GM18873 (cell line): ENCODE results near the gene SPDEF.

Source experiments
- ATAC-seq: cut with Tn5 transposase; IDR thresholded peaks from one replicate; pipeline ENCODE4 v1.9.1; 2021; ENCODE audit warnings: mild to moderate bottlenecking, moderate library complexity, moderate number of reproducible peaks; ENCODE audit not compliant: unreplicated experiment, low FRiP score

SPDEF gene

DNA sequence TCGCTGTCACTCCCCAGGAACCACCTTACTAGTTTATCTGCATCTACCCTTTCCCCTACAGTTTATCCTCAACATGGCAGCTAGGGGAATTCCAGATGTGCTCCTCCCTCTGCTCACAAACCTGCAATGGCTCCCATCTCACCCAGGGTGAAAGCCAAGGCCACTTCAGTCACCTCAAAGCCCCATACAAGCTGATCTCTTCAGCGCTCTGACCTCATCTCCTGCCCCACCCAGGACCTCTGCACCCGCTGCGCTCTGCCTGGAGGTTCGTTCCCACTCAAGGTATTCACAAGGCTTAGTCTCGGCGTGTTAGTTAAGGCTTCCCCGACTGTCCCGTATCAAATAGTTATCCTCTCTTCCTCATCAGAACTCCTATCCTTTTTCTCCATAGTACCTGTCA is 28.6 kb upstream of the SPDEF start:
- ATAC-seq: no peak

DNA sequence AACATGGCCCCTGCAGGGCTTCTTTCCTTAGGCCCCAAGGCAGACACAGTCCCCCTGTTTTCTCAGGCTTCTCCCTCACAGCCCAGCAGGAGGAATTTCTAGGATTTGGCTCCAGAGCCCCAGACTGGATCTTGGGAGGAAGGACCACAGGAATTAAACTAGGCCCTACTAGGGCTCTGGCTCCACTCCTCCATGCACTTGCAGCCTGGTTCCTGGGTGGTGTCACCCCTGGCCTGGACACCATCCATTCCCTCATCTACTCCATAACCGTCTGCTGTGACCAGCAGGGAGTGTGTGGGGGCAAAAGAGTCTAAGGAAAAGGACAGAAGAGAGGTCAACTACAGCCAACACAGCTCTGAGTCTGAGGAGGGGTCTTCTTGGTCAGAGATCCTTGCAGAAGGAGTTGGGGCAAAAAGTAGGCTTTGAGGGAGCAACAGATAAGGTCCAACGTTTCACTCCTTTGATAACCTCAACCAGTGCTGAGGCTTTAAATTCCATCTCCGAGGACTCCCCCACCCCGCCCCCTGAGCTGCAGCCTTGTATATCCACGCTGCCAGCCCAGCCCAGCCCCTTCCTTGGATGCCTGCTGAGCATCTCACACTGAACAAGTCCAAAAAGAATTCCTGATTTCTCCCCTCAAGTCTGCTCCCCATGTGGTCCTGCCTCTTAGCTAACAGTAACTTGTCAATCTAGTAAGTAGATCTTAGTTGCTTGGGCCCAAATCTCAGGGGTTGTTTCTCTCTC is 27.9 kb upstream of the SPDEF start:
- no peak for ATAC-seq

DNA sequence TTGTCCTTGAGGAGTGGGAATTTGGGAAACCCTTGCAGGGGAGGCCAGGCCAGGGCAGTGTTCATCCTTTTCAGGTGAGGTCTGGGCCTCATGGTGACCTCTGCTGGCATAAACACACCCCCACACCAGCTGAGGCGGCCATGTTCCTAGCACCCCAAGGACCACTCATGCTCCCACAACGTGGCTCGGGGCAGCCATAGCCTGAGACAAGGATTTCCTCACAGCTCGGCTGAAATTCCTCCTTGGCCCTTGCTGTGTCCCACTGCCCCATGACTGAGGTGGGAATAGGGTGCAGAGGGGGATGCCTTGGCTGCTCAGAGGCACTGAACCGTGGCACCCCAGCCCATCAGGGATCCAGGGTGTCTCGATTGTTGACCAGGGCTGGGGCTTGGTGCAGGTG is 27.3 kb upstream of the SPDEF start:
- ATAC-seq: no peak

DNA sequence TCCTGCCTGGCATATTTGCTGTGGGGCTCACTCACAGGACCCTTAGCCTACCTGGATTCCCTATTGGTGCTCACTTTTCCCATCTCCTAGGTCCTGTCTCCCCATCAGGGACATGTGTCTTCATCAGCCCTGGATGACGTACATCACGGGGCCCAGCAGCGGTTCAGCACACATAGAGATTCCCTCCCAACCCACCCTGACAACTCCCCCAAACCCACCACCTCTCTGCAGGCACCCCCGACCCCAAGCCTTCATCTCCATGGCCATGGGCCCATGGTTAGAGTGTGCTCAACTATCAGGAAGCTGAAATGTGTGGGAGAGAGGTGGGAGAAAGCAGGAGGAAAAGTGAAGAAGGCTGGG is 25.4 kb upstream of the SPDEF start:
- no peak for ATAC-seq

DNA sequence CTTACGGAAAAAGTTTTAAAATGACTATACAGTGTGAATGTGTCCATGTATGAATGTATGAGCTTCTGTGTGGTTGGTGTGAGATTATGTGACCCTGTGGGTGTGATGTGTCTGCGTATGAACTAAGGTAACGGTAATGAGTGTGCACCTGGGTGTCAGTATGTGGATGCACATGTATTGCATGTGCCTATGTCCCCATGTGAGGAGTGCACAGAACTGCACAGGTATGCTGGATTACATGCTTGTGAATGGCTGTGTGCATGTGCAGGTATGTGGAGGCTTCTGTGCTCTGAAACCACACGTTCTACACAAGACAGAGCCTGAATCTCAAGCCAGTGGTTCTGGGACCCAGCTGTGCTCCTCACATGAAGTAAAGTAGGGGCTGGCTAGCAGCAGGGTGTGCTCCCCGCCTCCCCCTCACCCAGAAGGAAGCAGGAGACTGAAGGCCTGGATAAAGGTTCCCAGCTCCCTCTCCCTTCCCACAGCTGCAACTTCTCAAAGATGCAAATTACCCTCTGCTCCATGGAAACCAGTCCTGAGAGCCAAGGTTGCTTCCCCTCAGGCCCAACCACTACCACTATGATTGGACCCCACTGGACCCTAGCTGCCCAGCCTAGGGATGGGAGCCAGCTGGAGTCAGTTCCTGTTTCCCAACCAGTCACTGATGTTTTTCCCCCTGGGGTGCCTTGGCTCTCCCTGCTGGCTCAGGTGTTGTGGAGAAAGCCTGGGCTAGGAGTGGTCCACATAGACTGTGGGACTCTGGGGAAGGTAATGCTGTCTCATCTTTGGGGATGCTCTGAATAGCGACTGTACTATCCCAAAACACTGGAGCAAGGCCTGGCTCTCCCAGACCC is 24.8 kb upstream of the SPDEF start:
- no peak for ATAC-seq

DNA sequence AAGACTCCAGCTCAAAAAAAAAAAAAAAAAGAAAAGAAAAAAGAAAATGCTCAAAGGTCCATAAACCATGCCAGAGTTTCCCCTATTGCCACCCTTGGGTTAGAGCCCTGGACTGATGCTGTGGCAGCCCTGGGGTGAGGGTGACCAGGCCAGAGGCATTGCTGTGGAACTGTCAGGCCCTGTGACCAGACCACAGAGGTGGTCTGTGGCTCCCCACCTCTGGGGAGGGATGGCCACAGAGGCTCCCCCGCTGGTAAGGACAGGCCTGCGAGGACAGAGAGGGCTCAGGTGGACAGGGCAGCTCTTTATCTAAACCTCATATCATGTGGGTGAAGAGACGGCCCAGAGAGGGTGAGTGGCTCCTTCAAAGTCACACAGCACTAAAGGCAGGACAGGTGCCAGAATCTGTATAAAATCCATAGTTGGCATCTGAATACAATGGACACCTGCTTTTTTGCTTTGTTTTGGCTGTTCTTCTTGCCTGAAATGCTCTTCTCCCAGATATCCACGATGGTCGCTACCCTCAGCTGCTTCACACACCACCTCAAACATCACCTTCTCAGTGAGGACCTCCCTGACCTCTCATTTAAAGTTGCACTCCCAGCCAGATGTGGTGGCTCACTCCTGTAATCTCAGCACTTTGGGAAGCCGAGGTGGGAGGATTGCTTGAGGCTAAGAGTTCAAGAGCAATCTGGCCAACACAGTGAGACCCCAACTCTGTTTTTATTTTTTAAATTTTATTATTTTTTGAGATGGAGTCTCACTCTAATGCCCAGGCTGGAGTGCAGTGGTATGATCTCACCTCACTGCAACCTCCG is 22.5 kb upstream of the SPDEF start:
- no peak for ATAC-seq

DNA sequence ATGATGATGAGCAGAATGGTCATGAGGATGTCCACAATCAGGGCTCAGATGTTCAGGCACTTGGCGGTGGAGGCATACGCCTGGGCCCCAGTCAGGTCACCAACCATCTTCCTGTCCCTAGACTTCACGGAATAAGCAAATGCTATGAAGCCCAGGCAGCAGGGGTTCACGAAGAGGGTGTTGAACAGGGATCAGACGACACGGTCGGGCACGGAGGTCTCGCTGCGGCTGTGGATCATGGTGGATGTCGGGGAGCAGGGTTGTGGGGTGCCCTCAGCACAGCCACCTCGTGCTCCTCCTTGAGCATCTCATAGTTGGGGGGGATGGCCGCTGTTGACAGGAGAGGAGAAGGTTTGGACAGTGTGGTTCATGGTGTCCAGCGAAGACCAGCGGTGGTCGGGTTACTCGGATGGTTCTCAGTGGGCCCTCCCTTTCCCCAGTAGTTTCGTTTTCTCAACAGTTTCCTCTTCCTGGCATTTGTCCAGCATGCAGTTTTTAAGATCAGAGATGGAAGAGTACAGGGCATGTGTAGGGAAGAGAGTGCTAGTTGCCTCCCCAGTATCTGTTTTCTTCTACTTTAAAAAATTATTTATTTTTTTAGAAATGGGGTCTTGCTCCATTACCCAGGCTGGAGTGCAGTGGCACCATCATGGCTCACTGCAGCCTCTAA is 20.3 kb upstream of the SPDEF start:
- ATAC-seq: no peak

DNA sequence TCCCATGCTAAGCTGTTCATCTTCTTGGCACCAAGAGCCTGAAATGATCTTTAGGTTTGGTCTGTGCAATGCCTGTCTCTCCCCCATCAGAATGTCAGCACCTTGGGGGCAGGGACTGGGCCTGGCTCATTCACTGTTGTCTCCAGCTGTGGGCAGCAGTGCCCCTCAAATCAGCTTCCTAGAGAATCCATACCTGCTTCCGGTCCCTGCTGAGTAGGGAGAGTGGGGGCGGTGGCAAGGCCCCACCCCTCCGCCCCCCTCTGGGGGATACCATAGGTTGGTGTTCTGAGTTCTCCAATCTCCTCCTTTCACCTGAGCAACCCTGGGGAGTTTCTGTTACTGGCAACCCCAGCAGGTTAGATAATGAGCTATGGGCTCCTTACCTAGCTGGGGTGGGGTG is 19.2 kb upstream of the SPDEF start:
- ATAC-seq: no peak

DNA sequence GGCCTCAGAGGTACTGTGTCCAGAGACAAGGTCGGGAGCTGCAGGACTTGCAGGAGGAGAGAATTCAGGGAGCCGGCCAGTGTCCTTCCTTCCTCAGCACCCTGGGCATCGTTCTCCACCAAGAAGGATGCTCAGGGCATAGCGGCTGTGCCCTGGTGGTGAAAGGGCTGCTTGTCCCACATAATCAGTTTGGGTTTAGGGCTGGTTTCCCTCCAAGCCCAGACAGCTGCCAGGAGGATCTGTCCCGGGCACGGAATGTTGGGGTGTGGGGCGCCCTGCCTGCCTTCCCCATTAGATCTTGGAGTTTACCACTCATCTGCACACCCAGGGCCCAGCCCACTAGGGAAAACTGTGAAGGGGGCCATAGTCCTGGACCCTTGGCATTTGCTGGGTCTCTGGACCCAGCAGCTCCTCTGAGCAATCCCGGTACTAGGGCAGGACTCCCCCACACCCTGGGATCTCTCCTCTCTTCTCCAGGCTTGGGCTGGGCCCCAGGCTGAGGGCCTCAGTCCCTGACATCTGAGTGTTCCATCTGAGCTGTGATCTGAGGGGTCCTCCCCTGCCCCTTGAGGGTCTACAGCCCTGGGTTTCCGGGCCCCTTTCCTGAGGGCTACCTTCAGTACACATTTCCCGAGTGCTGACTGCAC is 18.6 kb upstream of the SPDEF start:
- no peak for ATAC-seq

DNA sequence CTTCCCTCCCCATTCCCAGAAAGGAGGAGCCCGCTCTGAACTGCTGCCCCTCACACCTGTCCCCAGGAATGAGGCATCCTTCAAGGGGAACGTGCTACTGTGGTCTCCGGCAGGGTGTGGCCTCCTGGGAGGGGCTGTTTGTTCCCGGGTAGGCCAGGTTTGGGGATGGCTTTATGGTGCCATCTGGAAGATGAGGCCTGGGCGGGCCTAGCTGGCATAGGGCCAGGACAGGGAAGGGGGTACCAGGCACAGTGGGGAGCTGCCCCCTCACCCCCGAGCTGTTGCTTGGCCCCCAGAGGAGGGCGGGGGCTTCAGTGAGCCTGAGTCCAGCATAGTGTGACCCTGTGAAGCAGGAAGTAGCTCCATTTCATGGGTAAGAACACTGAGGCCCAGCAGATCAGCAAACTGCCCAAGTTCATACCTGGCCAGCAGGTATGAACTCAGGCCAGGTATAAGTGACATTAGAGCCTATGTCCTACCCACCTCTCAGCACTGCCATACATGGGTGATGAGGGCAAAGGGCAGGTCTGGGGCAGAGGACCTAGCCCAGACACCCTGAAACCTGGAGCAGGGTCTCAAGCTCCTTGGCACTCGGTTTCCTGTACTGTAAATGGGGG is 17.5 kb upstream of the SPDEF start:
- ATAC-seq: no peak

DNA sequence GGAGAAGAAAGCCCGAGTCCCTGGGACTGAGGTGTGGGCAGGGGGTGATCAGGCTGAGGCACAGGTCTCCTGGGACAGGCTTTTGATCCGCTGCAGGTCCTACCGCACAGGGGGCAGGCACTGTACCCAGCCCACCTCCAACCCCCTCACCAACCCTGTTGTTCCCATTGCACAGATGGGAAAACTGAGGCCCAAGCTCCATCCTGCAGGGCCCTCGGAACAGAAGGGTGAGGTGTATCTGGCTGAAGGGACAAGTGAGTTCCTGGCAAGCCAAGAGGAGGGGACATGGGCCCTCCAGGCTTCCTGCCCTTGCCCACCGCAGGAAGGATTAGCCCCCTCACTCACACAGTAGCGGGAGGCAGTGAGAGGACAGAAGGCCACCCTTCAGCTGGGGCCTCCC is 16.5 kb upstream of the SPDEF start:
- no peak for ATAC-seq

DNA sequence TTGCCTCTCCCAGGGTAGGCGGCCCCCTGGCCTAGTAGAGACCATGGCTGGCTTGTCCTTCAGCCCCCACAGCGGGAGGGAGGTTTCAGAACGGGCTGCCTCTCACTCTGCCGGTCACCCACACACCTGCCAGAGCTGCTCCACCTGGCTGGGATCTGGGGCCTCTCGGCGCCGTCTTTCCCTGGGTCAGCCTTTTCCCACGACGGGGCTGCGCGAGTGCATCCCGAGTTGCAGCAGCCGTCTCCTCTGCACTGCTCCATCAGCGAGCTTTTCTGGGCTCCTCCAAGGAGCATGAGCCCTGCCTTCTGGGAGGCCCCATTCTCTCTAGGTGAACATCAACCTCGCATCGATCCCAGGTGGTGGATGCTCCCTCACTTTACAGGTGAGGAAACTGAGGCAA is 15.9 kb upstream of the SPDEF start:
- ATAC-seq: no peak

DNA sequence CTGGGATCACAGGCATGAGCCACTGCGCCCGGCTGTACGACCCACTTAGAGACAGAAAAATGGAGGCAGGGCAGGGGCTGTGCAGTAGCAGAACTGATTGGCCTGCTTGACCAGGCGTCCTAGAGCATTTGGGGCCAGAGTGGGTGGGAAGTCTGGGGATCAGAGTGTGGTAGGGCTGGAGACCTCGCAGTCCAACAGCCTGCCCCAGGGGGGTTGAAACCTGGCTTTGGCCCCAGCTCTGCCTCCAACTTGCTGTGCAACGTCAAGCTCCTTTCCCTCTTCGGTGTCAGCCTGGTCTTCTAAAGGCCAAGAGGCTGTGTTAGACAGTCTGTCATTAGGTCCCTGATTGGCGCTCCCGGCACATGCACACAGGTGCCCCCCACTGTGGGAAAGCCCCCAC is 15.3 kb upstream of the SPDEF start:
- ATAC-seq: no peak

DNA sequence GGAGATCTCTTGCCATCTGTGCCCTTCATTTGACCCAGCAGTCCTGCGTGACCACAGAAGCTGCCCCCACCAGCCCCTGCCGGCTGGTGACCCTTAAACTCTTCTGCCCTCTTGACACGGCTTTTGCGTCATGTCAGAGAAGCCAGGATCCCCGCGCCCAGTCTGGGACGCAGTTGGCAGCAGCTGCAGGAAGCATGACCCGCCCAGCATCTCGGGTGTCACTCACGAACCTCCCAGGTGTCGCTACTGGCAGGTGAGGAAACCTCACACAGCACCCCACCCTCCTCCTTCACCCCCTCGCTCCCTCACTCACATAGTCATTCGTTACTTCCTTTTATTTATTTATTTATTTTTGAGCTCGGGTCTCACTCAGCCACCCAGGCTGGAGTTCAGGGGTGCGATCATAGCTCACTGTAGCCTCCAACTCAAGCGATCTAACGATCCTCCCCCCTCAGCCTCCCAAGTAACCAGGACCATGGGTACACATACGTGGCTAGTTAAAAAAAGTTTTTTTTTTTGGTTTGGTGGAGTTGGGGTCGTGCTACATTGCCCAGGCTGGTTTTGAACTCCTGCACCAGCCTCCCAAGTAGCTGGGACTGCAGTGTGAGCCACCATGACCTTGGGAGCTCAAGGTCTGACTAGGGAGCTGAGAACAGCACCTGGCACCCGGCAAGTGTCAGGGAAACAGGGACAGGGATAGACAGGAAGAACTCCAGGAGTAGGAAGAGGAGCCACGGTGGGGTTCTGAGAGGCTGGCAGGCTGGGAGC is 14.1 kb upstream of the SPDEF start:
- ATAC-seq: no peak

DNA sequence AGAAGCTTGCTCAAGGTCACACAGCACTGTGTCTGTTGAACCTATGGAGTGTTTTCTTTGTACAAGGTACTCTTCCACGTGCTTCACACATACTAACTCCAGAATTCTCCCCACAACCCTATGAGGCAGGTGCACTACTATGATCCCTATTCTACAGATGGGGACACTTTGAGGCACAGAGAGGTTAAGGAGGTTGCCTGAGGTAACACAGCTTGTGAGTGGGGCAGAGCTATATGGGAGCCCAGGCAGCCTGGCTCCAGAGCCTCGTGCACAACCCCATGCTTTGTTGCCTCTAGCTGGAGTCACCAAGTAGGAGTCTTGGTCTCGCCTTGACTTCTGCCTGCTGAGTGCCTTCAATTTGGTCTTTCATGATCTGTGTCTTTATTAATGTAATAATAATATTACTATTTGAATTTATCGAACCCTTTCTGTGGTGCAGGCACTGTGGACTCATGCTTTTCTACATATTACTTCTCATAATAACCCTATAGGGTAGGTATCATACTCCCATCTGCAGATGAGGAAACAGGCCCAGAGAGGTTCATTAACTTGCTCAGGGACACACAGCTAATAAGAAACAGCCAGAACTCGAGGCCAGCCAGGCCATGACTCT is 13.3 kb upstream of the SPDEF start:
- ATAC-seq: no peak

DNA sequence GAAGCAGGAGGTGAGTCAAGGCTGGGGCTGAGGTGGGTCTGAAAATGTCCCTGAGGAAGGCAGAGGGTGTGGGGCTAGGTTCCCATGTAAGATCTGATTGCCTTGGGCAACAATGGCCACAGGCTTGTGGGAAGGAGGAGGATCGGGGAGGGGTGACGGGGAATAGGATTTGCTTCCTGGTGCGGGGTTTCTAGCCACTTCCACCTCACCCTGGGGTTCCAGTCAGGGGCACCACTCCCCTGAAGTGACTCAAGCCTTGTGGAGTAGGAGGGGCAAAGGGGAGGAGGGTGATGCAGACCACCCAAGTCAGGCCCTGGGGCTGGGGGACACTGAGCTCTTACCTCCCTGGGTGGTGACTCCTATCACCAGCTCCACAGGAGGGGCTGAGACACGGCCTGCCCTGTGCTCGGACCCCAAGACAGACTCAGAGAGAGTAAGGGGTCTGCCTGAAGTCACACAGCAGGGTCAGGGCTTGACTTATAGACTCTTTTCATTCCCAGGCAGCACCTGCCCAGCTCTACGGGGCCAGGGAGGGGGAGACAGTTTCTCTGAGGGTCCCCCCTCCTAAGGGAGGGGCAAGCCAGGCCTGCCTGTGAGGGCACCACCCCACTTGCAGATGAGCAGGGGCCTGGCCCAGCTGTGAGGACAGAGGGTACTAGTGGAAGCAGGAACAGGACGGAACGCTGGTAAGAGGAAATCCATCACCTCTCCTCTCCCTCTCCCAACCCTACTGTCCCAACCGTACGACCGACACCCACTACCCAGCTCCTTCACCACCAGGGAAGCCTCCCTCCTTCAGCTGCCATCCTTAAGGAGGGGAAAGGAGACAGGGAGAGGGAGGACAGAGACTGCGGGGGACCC is 12.4 kb upstream of the SPDEF start:
- no peak for ATAC-seq

DNA sequence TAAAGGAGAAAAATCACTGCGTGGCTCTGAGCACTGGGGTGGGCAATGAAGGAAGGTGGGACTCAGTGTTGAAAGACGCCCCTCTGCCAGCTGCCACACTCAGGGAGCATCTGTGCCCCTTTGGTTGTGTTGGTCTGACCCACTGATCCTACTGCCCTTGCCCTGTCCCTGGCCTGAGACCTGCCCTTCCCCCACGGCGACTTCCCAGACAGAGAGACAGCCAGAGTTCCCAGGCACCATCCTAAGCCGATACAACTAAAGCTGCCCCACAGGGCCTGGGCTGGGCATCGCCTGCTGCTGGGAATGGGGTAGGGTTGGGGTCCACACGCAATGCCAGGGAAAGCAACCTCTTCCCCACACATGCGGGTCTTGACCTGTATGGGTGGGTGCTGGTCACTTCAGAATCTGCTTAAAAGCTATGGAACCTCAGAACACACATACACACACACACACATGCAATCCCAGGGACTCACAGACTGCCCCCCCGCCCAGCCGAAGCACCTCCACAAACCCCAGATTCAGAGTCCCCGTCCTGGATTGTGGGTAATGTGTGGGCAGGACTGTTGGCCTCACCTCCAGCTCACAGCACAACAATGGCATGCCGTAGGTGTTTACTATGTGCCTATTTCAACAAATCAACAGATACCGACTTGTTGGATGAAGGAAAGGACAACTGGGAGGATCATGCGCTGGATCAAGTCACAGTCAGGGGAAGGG is 10.9 kb upstream of the SPDEF start:
- no peak for ATAC-seq
